ENCODE results near the gene WRNIP1. TPM values are rescaled to one million over a fixed set of nuclear protein-coding genes. Genes with fewer than 3 reads are reported as not detected.

Gene WRNIP1
- total RNA-seq, 2 donors from 2014 or later = 34.0 to 45.3 TPM

DNA sequence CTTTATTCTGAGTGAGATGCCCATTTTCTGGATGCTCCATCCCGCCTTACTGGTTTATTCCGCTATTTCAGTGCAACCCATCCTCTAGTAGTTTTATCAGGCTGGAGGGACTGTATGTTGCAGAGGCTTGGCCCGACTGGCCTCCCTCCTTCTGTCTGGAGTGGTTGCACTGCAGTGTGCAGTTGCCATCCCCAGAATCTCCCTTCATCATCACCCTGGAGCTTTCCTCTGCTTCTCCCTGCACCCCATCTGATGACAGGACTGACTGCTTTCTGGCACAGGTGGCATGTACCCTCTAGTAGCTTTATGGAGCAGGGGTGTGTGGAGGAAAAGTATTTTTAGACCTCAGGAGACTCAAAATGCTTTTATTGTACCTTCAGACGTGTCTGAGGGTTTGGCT is 21.1 kb downstream of the WRNIP1 start:
- H3K36me3 Mint-ChIP-seq (ENCODE audit: low read depth) = peaks cover 2% of the 10 kb centered on the region
- no peaks in the 10 kb centered on the region for H3K27me3 Mint-ChIP-seq
- no peak overlapping the region for H3K4me3 Mint-ChIP-seq
- peak overlapping the region; percentile 88 for H3K27ac Mint-ChIP-seq
- ATAC-seq = no peak
- peaks cover 26% of the 10 kb centered on the region for H3K4me1 Mint-ChIP-seq
- H3K9me3 ChIP-seq (ENCODE audit: control insufficient read depth, low read length, poor library complexity, severe bottlenecking) = no peaks in the 10 kb centered on the region
- DNase-seq = no peak

DNA sequence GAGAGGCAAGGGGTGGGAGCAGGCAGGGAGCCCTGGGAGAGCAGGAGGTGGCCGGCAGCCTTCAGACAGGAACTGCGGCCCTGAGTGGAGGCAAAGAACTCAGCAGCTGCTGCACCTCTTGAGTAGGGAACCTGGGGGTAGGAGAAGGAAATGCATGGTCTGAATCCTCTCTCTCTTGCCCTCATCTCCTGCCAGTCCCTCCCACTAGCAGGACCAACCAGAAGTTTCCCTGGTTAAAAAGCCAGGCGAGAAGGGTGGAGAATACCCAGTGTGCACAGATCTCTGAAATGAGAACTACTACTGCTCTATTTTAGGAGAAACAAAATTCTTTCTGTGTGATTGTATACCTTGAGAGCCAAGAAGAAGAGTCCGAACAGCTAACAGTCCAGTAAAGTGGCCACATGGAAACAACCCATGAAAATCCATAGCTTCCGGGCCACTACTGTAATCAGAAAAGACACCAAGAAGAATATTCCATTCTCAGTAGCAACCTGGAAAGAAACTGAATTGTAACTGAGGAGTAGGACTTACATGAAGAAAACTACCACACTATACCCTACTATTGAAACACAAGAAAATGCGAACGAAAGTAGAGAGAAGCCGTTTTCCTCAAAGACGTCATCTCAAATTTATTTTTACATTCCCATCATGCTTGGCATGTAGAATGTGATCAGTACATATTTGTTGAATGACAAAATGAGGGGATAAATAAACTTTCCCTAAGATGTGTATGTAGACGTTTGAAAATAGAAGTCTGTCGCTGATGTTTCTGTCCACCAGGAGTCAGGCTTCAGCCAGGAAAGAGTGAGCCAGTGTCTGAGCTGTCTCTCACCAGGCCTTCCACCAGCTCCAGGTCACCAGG is 25.6 kb downstream of the WRNIP1 start:
- Mint-ChIP-seq H3K4me1 (peaks cover 27% of the 10 kb centered on the region), H3K4me3 (no peak overlapping the region), H3K27me3 (no peaks in the 10 kb centered on the region), H3K36me3 (ENCODE audit: low read depth) (no peaks in the 10 kb centered on the region), H3K27ac (peak overlapping the region; percentile 27)
- no peaks in the 10 kb centered on the region for H3K9me3 ChIP-seq (ENCODE audit: control insufficient read depth, low read length, poor library complexity, severe bottlenecking)
- ATAC-seq (peak; percentile 75), DNase-seq (peak in 1 of 3 donors; percentile 15)

DNA sequence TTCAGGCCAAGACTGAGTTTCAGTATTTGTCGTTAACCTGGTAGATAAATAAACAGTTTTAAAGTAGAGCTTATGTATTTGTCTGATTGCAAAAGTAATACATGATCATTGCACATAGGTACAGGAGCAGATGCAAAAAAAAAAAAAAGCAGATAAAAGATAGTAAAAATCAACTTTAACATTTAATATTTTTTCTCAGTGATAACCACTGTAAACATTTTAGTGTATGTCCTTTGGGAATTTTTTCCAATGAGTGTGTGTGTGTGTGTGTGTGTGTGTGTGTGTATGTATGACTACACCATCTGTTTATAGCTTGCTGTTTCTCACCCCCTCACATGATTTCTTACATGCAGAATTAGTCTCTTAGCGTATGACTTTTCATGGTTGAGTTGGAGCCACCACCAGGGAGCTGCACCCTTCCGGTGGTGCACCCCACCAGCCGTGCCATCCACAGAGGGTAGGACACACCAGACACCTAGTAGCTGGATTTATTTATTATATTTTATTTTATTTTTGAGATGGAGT is 26.3 kb downstream of the WRNIP1 start:
- H3K9me3 ChIP-seq (ENCODE audit: control insufficient read depth, low read length, poor library complexity, severe bottlenecking) = no peaks in the 10 kb centered on the region
- H3K27ac Mint-ChIP-seq = peak overlapping the region; percentile 82
- H3K4me1 Mint-ChIP-seq = peaks cover 22% of the 10 kb centered on the region
- H3K36me3 Mint-ChIP-seq (ENCODE audit: low read depth) = no peaks in the 10 kb centered on the region
- H3K4me3 Mint-ChIP-seq = no peak overlapping the region
- ATAC-seq (peak; percentile 10), DNase-seq (no peak)
- H3K27me3 Mint-ChIP-seq = no peaks in the 10 kb centered on the region

DNA sequence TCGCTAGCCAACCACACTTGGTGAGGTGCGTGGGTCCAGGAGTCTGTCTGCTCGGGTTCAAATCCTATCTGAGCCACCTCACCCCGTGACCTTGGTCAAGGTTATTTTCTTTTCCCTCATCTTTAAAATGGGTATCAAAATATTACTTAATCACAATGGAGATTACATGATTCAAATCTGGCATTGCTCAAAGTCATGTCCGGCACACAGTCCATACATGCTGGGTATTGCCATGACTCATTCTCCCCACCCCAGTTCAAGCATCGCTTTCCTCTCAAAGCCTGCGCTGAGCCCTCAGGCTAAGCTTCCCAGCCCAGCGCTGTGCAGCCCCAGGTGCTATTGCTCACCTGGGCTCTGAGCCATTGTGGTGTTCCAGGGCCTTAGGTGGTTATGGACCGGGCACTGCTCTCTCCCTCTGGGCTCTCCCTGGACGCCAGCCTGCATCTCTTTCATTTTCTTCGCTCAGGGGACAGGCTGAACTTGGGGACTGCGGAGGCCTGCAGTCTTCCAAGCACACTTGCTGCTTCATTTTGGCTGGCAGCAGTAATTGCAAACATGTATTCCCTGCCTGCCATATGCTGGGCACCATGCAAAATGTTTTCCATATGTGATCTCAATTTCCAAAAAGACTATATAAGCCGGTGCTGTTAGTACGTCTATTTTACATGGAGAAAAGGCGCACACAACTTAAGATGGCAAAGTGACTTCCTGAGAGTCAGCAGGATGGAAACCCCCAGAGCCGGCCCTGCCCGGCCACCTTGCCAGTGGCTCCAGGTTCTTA is 27.3 kb downstream of the WRNIP1 start:
- Mint-ChIP-seq H3K27me3 (no peaks in the 10 kb centered on the region), H3K4me1 (peaks cover 21% of the 10 kb centered on the region), H3K4me3 (peak overlapping the region; percentile 5), H3K36me3 (ENCODE audit: low read depth) (no peaks in the 10 kb centered on the region), H3K27ac (peak overlapping the region; percentile 82)
- H3K9me3 ChIP-seq (ENCODE audit: control insufficient read depth, low read length, poor library complexity, severe bottlenecking) = no peaks in the 10 kb centered on the region
- DNase-seq = no peak
- ATAC-seq = no peak

DNA sequence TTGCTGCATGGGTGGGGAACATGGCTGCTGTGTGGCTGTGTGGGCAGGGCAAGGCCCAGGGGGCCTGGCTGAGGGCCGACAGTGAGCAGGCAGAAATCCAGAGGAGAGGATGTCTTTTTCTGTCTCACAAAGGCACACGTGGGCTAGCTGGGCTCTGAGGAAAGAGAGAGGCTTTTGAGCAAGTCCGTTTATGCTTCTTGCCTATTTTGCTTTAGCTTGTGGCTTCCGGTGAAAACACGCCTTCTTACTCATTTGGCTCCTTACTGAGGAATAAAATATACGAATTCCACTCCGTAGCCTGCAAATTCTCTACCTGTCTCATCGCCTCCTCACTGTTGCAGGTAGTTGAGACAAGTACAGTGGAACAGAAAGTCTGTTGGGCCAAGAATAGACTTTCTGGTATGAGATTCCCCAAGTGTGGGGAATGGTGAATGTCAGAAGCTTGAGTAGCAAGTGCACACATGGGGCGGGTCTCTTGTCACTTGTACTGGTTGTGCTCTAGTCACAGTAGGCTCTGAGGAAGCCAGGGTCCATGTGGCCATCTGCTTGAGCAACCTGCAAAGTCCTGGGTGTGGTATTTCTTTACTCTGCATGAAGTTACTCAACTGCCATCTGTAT is 28.4 kb downstream of the WRNIP1 start:
- ATAC-seq (peak; percentile 25), DNase-seq (no peak)
- peak overlapping the region; percentile 78 for H3K27ac Mint-ChIP-seq
- H3K4me1 Mint-ChIP-seq = peaks cover 21% of the 10 kb centered on the region
- no peaks in the 10 kb centered on the region for H3K27me3 Mint-ChIP-seq
- no peaks in the 10 kb centered on the region for H3K9me3 ChIP-seq (ENCODE audit: control insufficient read depth, low read length, poor library complexity, severe bottlenecking)
- peak overlapping the region; percentile 75 for H3K4me3 Mint-ChIP-seq
- H3K36me3 Mint-ChIP-seq (ENCODE audit: low read depth) = no peaks in the 10 kb centered on the region

DNA sequence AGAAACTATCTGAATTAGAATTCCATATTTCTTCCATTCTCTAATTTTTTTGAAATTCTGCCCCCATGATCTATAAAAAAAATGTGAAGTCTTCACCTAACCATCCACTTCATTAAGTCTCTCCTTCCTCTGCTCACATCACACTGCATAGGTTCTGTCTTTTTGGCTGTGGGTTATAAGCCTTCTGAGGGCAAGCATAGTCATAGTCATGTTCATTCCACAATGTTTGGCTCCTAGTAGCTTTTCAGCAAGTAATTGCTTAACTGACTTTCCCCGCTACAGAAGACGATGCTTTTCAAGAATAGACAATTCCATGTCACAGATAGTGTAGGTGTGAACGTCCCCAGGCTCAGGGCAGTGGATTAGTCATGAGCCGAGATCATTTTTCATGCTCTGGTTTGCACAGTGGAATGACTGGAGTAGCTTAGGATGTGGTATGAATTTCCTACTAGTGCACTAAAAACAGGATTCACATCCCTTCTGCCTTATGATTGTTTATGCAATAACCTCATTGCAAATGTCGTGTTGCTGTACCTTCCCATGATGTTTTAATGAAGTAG is 29.1 kb downstream of the WRNIP1 start:
- no peaks in the 10 kb centered on the region for H3K27me3 Mint-ChIP-seq
- H3K27ac Mint-ChIP-seq = peak overlapping the region; percentile 78
- H3K4me3 Mint-ChIP-seq = no peak overlapping the region
- DNase-seq (no peak), ATAC-seq (no peak)
- H3K4me1 Mint-ChIP-seq = peaks cover 21% of the 10 kb centered on the region
- H3K9me3 ChIP-seq (ENCODE audit: control insufficient read depth, low read length, poor library complexity, severe bottlenecking) = no peaks in the 10 kb centered on the region
- H3K36me3 Mint-ChIP-seq (ENCODE audit: low read depth) = no peaks in the 10 kb centered on the region

DNA sequence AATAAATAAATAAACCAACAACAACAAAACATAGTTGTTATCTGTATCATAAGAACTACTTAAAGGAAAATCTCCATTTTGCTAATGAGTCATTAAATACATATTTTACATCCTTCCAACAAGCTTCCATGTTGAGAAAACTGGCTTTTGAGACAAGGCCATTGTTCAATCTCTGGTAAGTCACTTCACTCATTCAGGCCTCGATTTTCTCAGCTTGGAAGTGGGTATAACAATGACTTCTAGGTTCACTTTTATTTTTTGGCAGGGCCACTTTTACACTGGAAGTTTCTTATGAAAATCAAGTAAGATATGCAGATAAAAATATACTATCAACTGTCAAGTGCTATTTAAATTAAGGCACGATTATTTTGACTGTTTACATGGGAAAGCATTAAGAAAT is 30.0 kb downstream of the WRNIP1 start:
- H3K36me3 Mint-ChIP-seq (ENCODE audit: low read depth) = no peaks in the 10 kb centered on the region
- DNase-seq (no peak), ATAC-seq (no peak)
- no peaks in the 10 kb centered on the region for H3K9me3 ChIP-seq (ENCODE audit: control insufficient read depth, low read length, poor library complexity, severe bottlenecking)
- no peaks in the 10 kb centered on the region for H3K27me3 Mint-ChIP-seq
- no peak overlapping the region for H3K4me3 Mint-ChIP-seq
- peaks cover 27% of the 10 kb centered on the region for H3K4me1 Mint-ChIP-seq
- H3K27ac Mint-ChIP-seq = no peak overlapping the region

DNA sequence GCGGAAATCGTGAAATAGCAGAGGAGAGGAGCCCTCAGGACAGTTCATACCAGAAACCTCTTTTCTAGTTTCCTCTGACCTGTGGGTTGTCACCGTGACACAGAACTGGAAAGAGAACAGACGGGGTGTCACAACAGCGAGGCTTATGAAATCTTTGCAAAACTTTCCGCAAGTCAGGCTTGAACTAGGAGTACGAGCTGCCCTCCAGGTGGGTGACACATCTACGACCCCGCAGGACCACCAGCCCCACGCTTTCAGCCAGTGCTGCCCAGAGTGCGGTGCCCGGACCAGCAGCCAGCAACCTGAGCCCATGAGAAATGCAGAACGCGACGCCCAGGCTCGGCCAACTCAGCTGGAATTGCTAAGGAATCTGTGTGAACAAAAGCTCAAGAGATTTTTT is 30.8 kb downstream of the WRNIP1 start:
- Mint-ChIP-seq H3K36me3 (ENCODE audit: low read depth) (no peaks in the 10 kb centered on the region), H3K4me1 (peaks cover 29% of the 10 kb centered on the region), H3K4me3 (no peak overlapping the region), H3K27me3 (no peaks in the 10 kb centered on the region), H3K27ac (no peak overlapping the region)
- H3K9me3 ChIP-seq (ENCODE audit: control insufficient read depth, low read length, poor library complexity, severe bottlenecking) = no peaks in the 10 kb centered on the region
- no peak for ATAC-seq
- DNase-seq = no peak

DNA sequence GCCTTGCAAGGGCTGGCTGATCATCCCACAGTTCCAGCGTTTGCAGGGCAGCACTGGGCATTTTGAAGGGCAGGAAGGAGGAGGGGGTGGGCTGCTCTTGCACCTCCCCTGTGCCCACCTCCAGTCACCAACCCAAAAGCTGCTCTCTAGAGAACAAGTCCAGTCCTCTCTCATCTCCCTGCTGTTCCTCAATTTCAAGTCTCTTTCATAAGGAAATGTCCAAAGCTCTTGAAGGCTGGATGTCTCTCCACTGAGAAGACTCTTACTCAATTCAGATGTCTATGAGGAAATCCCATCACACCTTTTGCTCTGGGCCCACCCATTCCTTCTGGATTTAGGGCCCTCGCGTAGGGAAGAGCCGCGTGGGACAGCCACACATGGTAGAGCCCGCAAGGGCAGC is 31.7 kb downstream of the WRNIP1 start:
- DNase-seq (no peak), ATAC-seq (no peak)
- Mint-ChIP-seq H3K36me3 (ENCODE audit: low read depth) (no peaks in the 10 kb centered on the region), H3K27ac (peak overlapping the region; percentile 14), H3K27me3 (no peaks in the 10 kb centered on the region), H3K4me3 (no peak overlapping the region), H3K4me1 (peaks cover 26% of the 10 kb centered on the region)
- no peaks in the 10 kb centered on the region for H3K9me3 ChIP-seq (ENCODE audit: control insufficient read depth, low read length, poor library complexity, severe bottlenecking)

DNA sequence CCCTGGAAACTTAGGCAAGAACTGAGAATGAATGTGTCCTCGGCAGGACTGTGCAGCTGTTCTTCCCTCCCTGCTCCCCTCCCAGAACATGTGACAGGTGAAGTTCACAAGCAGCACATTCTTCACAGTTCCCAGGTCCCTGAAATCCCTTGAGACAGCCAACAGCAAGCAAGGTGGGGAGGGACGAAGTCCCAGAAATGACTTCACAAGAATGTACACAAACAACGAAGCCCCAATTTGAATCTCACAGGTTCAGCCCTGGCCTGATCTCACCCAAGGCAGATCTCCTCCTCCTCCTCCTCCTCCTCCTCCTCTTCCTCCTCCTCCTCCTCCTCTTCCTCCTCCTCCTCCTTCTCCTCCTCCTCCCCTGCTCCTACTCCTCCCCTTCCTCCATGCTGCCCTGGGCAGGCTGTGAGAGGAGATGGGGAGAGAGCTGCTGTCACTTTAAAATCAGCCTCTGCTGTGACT is 32.4 kb downstream of the WRNIP1 start:
- ATAC-seq (no peak), DNase-seq (no peak)
- no peaks in the 10 kb centered on the region for H3K9me3 ChIP-seq (ENCODE audit: control insufficient read depth, low read length, poor library complexity, severe bottlenecking)
- Mint-ChIP-seq H3K36me3 (ENCODE audit: low read depth) (no peaks in the 10 kb centered on the region), H3K4me3 (no peak overlapping the region), H3K27ac (no peak overlapping the region), H3K4me1 (peaks cover 25% of the 10 kb centered on the region), H3K27me3 (no peaks in the 10 kb centered on the region)

DNA sequence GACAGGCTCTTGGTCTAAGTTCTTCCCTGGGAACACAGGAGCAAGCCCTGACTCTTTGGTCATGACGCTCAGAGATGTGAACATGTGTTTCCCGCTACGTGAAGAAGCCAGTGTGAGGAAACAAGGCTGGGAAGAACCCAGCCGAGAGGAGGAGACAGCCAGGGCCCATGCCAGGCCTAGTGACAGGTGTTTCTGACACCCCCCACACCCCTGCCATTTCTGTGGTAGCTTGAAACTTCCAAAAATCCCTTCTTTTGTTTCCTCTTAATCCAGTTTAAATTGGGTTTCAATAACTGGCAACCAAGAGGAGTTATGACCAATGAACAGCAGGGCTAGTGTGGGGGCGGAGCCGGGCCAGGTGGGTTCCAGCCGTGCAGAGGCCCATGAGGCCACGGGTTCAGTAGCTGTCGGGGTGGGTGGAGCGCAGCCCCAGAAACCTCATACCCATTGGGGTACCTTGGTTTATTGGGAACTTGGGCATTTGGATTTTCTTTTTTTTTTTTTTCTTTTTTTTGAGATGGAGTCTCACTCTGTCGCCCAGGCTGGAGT is 33.5 kb downstream of the WRNIP1 start:
- Mint-ChIP-seq H3K27ac (no peak overlapping the region), H3K36me3 (ENCODE audit: low read depth) (no peaks in the 10 kb centered on the region), H3K4me1 (peaks cover 18% of the 10 kb centered on the region), H3K27me3 (no peaks in the 10 kb centered on the region), H3K4me3 (no peak overlapping the region)
- no peak for DNase-seq
- ATAC-seq = no peak
- H3K9me3 ChIP-seq (ENCODE audit: control insufficient read depth, low read length, poor library complexity, severe bottlenecking) = no peaks in the 10 kb centered on the region

DNA sequence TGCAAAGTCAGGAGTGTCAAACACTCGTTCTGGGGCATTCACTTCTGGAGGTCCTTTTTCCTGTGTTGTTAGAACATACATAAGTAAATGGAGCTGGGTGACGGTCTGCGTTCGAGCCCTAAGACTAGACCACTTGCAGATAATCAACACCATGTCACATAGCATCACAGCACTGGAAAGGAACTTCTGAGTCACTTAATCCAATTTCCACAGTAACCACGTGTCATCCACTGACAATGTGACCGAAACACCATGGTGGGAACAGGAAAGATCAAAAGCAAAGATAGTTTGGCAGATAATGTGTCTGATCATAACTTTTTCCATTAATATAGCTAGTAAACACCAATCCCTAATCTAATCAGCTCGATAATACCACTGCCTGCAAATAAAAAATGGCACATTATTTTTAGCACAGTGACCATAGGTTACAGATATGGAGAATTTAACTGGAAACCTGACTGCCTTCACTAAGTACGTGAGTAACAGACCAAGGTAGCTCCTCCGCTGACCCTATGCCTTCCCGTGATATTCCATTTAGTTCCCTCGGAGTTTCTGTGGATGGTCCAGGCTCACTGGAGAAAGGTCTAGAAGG is 34.8 kb downstream of the WRNIP1 start:
- H3K4me1 Mint-ChIP-seq = peaks cover 11% of the 10 kb centered on the region
- H3K9me3 ChIP-seq (ENCODE audit: control insufficient read depth, low read length, poor library complexity, severe bottlenecking) = no peaks in the 10 kb centered on the region
- H3K36me3 Mint-ChIP-seq (ENCODE audit: low read depth) = no peaks in the 10 kb centered on the region
- H3K4me3 Mint-ChIP-seq = no peak overlapping the region
- ATAC-seq (no peak), DNase-seq (no peak)
- peak overlapping the region; percentile 67 for H3K27ac Mint-ChIP-seq
- H3K27me3 Mint-ChIP-seq = no peaks in the 10 kb centered on the region
